HG02678 (cell line): ENCODE data around the gene PAK1IP1.
"Not testable (repeated sequence)": the region's sequence is repeated elsewhere in the genome, so short reads cannot be mapped to it uniquely, and the experiment has no call there.

Experiments used
- ATAC-seq: cut with Tn5 transposase; IDR thresholded peaks from one replicate; pipeline ENCODE4 v1.9.1; 2021; ENCODE audit warnings: mild to moderate bottlenecking, moderate library complexity; ENCODE audit not compliant: unreplicated experiment

PAK1IP1 gene

DNA sequence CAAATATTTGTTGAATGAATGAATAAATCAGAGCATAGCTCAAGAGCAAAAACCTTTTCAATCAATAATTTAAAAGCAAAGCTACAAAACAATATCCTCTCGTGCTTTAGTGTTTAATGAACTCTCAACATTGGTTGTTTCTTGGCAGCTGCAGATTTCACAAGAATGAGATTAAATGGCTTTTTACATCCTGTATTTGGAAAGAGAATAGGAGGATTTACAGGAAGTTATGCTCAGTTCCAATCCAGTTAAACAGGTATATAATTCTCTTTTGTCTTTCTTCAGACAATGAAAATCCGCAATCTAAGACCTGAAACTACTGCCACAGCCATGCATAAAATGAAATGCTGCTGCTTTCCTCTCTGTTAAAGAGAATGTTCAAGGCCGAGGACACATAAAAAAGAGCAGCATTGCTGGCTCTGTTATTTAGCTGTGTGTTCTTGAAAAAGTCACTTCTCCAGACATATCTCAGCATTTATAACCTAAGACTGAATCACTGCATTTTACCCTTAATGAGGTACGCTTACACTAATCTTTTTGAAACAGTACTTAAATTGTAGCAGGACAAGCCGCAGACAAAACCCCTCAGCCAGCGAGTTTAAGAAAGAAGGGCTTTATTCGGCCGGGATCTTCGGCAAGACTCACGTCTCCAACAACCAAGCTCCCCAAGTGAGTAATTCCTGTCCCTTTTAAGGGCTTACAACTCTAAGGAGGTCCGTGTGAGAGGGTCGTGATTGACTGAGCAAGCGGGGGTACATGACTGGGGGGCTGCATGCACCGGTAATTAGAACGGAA is 3.9 kb upstream of the PAK1IP1 start:
- no peak for ATAC-seq

DNA sequence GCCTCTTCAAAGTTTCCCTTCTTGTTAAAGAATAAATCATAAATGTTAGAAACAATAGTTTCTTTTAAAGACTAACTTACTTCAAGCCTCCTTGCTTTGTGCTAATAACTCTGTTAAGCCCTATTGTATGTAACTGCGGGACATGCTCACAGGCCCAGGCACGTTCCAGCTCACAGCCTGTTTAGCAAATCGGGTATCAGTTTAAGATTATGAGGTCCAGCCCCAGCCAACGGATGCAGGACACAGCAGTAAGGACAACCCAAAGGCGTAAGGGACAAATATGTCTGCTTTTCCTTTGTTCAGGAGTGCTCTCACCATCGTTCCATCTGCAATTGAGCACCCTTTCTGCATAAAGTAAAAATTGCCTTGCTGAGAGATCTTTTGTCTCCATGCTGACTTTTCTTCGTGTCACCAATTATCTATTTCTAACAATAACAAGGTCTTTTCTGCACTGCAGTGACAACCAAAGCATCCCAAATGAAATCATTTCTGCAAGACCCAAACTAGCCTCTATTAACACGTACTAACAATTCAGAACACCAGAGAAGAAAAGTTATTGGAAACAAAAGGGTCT is 1.7 kb upstream of the PAK1IP1 start:
- no peak for ATAC-seq

DNA sequence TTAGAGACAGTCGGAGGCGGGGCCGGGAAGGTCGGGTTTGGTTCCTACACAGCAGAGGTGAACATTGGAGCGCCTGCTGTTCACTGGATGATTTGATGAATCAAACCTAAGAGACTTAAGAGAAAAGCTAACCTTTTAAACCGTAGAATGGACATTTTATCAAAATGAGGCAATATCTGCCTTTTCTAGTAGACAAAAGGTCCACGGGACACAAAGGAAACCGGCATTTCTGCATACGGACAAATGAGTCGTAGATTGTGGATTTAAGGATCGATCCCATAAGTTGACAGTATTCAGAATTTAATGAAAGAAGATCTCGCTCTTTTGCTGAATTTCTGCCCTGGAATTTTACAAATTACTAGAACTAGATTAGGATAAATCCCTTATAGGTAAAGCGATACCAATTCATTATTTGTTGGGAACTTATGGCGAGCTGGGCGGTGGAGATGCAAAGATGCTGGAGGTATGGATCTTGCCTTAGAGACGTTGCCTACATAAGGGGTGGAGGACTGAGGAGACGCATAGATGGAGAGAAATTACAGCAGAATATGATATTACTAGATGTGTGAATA is 400 bp downstream of the PAK1IP1 start:
- ATAC-seq = no peak

DNA sequence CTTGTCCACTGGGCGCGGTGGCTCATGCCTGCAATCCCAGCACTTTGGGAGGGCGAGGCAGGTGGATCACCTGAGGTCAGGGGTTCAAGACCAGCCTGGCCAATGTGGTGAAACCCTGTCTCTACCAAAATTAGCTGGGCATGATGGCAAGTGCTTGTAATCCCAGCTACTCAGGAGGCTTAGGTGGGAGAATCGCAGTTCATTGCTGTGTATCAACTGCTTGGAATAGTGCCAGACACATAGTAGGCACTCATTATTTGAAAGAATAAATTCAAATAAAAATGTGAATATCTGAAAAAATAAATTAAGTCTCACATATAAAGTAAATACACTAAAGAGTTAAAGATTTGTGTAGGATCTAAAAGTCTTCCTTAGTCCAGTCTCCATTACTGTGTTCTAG is 1.9 kb downstream of the PAK1IP1 start:
- no peak for ATAC-seq

DNA sequence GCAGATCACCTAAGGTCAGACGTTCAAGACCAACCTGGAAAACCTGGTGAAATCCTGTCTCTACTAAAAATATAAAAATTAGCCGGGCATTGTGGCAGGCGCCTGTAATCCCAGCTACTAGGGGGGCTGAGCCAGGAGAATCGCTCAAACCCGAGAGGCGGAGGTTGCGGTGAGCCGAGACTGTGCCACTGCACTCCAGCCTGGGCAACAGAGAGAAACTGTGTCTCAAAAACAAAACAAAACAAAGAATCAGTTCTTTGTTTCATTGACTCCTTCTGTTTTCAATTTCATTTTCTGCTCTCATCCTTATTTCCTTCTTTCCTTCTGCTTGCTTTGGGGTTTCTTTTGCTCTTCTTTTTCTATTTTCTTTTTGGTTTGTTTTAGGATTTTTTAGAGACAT is 19.2 kb downstream of the PAK1IP1 start:
- ATAC-seq = no peak

DNA sequence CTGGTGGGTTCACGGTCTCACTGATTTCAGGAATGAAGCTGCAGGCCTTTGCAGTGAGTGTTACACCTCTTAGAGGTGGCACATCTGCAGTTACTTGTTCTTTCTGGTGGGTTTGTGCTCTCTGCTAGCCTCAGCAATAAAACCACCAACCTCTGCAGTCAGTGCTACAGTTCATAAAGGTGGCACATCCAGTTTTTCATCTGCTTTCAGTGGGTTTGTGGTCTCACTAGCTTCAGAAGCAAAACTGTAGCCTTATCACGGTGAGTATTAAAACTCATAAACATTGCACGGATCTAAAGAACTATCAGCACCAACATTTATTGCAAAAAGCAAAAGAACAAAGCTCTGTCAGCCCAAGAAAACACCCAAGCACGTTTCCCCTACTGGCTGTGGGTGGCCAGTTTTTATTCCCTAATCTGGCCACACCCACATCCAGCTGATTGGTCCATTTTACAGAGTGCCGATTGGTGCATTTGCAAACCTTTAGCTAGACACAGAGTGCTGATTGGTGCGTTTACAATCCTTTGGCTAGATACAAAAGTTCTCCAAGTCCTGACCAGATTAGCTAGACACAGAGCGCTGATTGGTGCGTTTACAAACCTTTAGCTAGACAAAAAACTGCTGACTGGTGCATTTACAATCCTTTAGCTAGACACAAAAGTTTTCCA is 24.7 kb downstream of the PAK1IP1 start:
- ATAC-seq = no peak

DNA sequence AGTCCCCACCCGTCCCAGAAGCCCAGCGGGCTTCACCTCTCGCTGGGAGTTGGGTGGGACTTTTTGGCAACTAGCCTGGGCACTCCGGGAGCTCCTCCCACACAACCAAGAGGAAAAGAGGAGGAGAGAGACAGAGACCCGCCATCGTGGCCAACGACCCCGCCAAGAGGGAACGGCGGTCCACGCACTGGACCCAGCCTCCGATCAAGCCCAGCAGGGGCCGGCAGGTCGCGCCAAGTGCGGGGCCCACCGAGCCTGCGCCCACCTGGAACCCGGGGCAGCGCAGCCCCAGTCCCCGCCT is 25.1 kb downstream of the PAK1IP1 start:
- no peak for ATAC-seq

DNA sequence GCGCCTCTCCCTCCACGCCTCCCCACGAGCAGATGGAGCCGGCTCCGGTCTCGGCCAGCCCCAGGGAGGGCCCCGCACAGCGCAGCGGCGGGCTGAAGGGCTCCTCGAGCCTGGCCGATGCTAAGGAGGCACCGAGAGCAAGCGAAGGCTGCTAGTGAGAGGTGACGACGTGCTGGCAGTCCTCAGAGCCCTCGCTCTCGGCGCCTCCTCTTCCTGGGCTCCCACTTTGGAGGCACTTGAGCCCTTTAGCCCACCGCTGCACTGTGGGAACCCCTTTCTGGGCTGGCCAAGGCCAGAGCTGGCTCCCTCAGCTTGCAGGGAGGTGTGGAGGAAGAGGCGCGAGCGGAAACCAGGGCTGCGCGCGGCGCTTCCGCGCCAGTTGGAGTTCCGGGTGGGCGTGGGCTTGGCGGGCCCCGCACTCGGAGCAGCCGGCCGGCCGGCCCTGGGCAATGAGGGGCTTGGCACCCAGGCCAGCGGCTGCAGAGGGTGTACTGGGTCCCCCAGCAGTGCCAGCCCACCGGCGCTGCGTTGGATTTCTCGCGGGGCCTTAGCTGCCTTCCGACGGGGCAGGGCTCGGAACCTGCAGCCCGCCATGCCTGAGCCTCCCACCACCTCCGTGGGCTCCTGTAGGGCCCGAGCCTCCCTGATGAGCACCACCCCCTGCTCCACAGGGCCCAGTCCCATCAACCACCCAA is 25.6 kb downstream of the PAK1IP1 start:
- ATAC-seq = peak; percentile 31

DNA sequence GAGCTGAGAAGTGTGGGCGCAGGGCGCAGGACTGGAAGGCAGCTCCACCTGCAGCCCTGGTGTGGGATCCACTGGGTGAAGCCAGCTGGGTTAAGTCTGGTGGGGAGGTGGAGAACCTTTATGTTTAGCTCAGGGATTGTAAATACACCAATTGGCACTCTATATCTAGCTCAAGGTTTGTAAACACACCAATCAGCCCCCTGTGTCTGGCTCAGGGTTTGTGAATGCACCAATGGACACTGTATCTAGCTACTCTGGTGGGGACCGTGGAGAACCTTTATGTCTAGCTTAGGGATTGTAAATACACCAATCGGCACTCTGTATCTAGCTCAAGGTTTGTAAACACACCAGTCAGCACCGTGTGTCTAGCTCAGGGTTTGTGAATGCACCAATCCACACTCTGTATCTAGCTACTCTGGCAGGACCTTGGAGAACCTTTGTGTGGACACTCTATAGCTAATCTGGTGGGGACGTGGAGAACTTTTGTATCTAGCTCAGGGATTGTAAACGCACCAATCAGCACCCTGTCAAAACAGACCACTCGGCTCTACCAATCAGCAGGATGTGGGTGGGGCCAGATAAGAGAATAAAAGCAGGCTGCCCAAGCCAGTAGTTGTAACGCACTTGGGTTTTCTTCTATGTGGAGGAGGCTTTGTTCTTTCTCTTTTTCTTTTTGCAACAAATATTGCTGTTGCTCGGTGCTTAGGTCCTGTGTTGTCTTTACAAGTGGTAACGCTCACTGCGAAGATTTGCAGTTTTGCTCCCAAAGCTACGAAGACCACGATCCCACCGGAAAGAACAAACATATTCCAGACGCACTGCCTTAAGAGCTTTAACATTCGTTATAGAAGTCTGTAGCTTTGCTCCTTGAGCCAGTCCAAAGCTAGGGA is 26.4 kb downstream of the PAK1IP1 start:
- ATAC-seq = not testable (repeated sequence)

DNA sequence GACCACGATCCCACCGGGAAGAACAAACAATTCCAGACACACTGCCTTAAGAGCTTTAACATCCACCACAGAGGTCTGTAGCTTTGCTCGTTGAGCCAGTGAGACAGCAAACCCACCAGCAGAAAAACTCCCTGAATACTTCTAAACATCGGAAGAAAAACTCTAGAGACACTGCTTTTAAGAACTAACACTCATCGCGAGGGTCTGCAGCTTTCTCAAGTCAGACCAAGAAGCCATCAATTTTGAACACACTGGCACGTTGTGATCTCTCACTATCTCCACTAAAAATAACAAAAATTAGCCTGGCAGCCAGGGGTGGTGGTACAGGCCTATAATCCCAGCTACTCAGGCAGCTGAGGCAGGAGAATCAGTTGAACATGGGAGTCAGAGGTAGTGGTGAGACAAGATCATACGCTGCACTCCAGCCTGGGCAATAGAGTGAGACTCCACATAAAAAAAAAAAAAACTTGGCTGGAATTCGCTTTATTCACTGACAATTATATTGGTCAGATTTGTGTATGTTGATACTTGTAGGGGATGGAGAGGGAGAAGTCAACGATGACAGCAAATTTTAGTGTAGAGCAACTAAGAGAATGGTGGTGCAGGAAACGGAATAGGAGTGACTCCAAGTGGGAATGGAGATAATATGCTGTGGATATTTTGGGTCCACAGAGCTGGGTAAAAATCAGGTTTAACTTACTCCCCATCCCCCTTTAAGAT is 27.2 kb downstream of the PAK1IP1 start:
- no peak for ATAC-seq

DNA sequence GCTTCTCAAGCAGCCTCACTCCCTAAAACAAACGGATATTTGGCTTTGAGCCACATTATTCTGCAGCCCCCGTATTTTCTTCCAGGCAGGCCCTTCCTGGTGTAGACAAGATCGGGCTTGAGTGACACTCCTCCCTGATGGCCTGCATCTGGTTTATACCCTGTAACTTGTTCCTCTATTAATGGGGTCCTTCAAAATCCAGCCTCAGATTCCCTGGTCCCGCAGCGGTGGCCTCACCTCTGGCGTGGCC is 27.7 kb downstream of the PAK1IP1 start:
- ATAC-seq = no peak

DNA sequence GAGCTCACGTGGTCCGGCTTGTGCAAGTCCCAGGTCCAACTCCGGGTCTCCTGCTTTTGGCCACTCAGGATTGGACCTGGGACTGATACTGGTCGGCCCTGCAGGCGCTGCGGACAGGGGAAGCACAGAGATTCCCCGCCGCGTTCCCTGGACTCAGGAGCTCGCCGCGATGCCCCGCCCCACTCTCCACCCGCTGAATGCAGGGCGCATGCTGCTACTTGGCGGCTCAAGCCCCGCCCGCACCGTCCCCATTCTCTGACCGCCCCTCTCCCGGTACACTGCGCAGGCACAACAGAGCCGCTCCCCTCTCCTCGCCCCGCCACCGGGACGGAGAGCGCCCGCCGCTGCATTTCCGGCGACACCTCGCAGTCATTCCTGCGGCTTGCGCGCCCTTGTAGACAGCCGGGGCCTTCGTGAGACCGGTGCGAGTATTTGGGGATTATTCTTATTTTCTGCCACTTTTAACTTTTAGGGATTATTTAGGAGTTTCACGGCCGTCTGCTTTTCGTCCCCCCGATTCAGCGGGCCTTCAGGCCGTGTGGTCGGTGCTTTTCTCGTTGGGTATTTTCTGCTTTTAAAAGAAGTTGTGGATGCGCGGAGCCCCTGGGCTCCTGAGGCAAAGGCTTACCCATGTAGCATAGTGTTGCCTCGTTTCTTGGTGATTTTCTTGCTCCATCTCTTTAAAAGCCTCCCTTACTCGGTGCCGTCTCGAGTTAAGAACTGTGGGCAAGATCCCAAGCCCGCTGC is 28.2 kb downstream of the PAK1IP1 start, which contains the start of gene TMEM14C:
TMEM14C (plus strand) TSS at position 251 of the 747 bp plus-strand sequence. CDS start 1,544 bp downstream, outside the sequence.
- ATAC-seq = peak; percentile 95

DNA sequence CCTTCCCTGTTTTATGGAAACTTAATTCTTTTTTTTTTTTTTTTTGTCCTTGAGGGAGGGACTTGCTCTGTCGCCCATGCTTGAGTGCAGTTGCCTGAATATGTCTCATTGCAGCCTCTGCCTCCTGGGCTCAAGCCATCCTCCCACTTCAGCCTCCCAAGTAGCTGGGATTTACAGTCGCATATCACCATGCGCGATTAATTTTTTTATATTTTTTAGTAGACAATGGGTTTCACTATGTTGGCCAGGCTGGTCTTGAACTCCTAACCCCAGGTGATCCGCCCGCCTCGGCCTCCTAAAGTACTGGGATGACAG is 28.8 kb downstream of the PAK1IP1 start:
- ATAC-seq = no peak

DNA sequence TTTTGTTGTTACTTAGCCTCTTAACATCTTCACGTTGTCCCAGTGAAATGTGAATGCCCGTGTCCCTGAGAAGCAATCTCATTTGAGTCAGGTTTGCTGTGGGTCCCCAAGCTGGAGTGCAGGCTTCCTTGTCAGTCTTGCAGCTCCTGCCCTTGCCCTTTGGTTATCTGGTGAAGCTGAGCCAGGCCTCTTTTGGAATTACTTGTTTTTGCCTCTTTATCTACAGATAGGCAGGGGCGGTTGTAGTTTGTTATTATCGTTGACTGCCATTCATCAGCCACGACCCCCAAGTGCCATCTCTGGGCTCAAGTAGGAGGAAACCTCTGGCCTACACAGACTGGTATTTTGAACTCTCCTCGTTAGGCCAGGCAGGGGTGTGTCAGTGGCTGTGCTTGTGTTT is 30.3 kb downstream of the PAK1IP1 start:
- ATAC-seq = no peak

DNA sequence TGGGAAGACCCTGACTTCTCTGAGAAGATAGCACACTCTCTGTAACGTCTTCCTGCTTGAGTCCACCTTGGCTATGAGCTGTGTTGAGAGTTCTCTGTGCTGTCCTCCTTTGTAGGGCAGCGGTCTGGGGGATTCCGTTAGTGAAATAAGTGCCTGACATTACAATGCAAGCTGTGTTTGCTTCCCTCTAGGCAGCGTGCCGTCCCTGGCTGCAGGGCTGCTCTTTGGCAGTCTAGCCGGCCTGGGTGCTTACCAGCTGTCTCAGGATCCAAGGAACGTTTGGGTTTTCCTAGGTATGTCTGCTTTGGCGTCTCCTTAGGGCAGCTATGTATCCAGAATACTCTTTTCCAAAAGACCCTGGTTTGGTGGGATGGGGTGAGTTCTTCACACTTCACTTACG is 30.9 kb downstream of the PAK1IP1 start:
- no peak for ATAC-seq

DNA sequence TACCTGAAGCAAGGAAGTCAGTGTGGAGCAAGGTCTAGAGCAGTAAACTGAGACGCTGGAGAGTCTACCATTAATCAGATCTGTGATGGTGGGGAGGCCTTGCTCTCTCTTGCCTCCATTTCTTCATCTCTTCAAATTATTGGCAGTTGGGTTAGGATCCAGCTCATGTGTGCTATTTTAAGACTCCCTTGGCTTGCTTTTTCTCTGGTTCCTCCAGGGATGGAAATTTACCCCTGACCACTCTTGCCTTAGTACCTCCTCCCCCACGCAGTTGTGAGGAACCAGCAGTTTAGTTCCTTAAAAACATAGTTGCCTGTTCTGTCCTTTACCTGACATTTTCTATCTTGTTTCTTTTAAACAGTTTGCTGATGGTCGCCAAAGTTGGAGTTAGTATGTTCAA is 35.5 kb downstream of the PAK1IP1 start:
- no peak for ATAC-seq

DNA sequence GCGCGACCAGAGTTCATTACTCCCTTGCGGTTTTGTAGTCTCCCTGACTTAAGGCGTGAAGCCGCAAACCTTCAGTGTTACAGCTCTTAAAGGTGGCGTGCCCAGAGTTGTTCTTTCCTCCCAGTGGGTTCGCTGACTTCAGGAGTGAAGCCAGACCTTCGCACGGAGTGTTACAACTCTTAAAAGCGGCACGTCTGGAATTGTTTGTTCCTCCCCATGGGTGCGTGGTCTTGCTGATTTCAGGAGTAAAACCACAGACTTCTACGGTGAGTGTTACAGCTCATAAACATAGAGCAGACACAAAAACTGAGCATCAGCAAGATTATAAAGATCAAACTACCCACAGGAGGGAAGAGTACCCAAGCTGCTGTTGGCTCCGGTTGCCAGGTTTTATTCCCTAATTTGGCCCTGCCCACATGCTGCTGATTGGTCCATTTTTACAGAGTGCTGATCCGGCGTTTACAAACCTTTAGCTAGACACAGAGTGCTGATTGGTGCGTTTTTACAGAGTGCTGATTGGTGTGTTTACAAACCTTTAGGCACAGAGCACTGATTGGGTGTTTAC is 38.5 kb downstream of the PAK1IP1 start:
- ATAC-seq = no peak

DNA sequence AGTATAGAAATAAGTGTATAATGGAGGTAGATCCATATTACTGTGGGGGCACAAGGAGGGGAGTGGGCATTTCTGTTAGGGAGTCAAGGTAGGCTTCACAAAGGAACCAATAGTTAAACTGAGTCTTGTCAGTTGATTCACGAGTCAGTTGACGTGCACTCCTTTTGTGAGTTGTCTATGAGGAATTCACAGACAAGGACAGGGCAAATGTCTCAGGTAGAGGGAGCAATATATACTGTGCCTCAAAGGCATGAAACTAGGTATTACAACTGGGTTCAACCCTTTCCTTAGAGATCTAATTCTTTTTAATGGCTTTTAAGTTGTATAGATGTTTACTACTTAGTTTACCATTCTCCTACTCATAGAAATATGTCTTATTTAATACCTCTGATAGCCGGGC is 39.1 kb downstream of the PAK1IP1 start:
- ATAC-seq = no peak

DNA sequence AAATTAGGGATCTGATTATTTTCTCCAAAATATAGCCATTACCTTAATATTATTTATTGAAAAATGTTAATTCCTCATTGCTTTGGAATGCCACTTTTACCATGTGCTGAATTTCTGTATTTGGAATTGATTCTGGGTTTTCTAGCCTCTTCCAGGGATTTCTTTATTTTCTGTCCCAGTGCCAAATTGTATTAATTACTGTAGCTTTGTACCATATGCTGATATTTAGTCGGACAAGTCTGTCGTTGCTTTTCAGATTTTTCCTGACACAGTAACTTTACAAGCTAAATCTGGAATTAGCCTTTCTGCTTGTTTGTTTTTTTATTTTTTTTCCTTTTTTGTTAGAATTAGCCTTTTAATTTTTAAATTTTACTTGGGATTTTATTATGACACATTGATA is 42.0 kb downstream of the PAK1IP1 start:
- ATAC-seq = no peak
